K562 (cell line): ENCODE data around the gene HES6. TPM values are rescaled to one million over a fixed set of nuclear protein-coding genes. Genes with fewer than 3 reads are reported as not detected.

Source experiments
- ARID3A ChIP-seq: IDR thresholded peaks from 2 replicates; pipeline ENCODE4 v1.6.1; 2012; ENCODE audit warnings: low read depth, low read length, improper control_type of control experiment, borderline replicate concordance
- ARID4B ChIP-seq: sonication (generic); formaldehyde crosslinking; IDR thresholded peaks from 2 replicates; pipeline ENCODE4 v1.8.0; 2022; ENCODE audit warnings: mild to moderate bottlenecking, missing genetic modification reagents
- C11orf30 ChIP-seq: fragments of 450-650 bp; IDR thresholded peaks from 2 replicates; pipeline ENCODE4 v1.6.1; 2016; ENCODE audit warnings: low read depth, mild to moderate bottlenecking
- CSDE1 ChIP-seq, 2 experiments: fragments of 450-650 bp; IDR thresholded peaks; 2 replicates each; pipeline ENCODE4 v1.6.1; 2016; ENCODE audit warnings: mild to moderate bottlenecking in 1 of 2
- DACH1 ChIP-seq: fragments of 450-650 bp; IDR thresholded peaks from 2 replicates; pipeline ENCODE4 v1.6.1; 2018; ENCODE audit not compliant: partially characterized antibody
- KDM4B ChIP-seq, 2 experiments: fragments of 450-650 bp in 1 of 2; sonication (generic) in 1 of 2; IDR thresholded peaks; 2 replicates each; pipeline ENCODE4 v1.6.1; 2016 to 2017; ENCODE audit warnings: borderline replicate concordance in 2 of 2, antibody characterized with exemption in 1 of 2, low read depth in 1 of 2, mild to moderate bottlenecking in 1 of 2
- MYBL2 ChIP-seq, 2 experiments: fragments of 450-650 bp in 1 of 2; sonication (generic) in 1 of 2; formaldehyde crosslinking in 1 of 2; IDR thresholded peaks; 2 replicates each; pipeline versions ENCODE4 v1.6.1 to v1.8.1; 2017 to 2022; ENCODE audit warnings: borderline replicate concordance in 1 of 2, inconsistent platforms in 1 of 2, low read depth in 1 of 2, mild to moderate bottlenecking in 1 of 2, missing genetic modification reagents in 1 of 2, moderate library complexity in 1 of 2
- NFIC ChIP-seq: fragments of 450-650 bp; IDR thresholded peaks from 2 replicates; pipeline ENCODE4 v1.6.1; 2017; ENCODE audit warnings: mild to moderate bottlenecking, inconsistent platforms
- PTTG1 ChIP-seq: fragments of 450-650 bp; IDR thresholded peaks from 2 replicates; pipeline ENCODE4 v1.6.1; 2016; ENCODE audit warnings: low read depth, mild to moderate bottlenecking, missing genetic modification characterization, missing compliant biosample characterization
- SETDB1 ChIP-seq: IDR thresholded peaks from one replicate; pipeline ENCODE4 v1.6.1; 2012; ENCODE audit warnings: low read length, control low read depth, inconsistent platforms
- SIRT6 ChIP-seq: IDR thresholded peaks from one replicate; pipeline ENCODE4 v1.6.1; 2012; ENCODE audit warnings: low read depth, mild to moderate bottlenecking, control low read depth, inconsistent platforms, low read length, moderate library complexity
- SMARCE1 ChIP-seq: fragments of 450-650 bp; IDR thresholded peaks from 2 replicates; pipeline ENCODE4 v1.7.1; 2016; ENCODE audit warnings: mild to moderate bottlenecking
- SPI1 ChIP-seq: IDR thresholded peaks from 2 replicates; pipeline ENCODE4 v1.6.1; 2011; ENCODE audit warnings: low read depth, low read length, control low read depth, borderline replicate concordance
- SREBF2 ChIP-seq: sonication (generic); formaldehyde crosslinking; IDR thresholded peaks from 2 replicates; pipeline ENCODE4 v1.4.0; 2020; ENCODE audit warnings: mild to moderate bottlenecking, missing genetic modification reagents
- SUPT5H ChIP-seq: fragments of 450-650 bp; IDR thresholded peaks from 2 replicates; pipeline ENCODE4 v1.6.1; 2016
- TAF9B ChIP-seq: fragments of 450-650 bp; IDR thresholded peaks from 2 replicates; pipeline ENCODE4 v1.6.1; 2018; ENCODE audit warnings: mild to moderate bottlenecking; ENCODE audit not compliant: partially characterized antibody
- ZKSCAN8 ChIP-seq: fragments of 200-800 bp; sonication (Bioruptor generic); IDR thresholded peaks from 2 replicates; pipeline ENCODE4 v1.6.1; 2016; ENCODE audit warnings: missing genetic modification characterization, missing compliant biosample characterization
- polyA plus RNA-seq, 8 experiments: library from polyadenylated mRNA; depleted of rRNA in 4 of 8; stranded (reverse) in 5 of 8; unstranded in 3 of 8; fragments of >200 nt; fragmentation: Nextera tagmentation in 2 of 8; fragmentation: Illumina TruSeq in 1 of 8; extraction: Ambion mirVana in 2 of 8; extraction: Trizol in 1 of 8; gene quantifications; 2 replicates each; pipeline versions ENCODE4 v1.2.1 to v1.2.3, GENCODE V29; 2011 to 2014; ENCODE audit warnings: inconsistent platforms in 1 of 8, missing spikeins in 1 of 8
- total RNA-seq, 7 experiments: library from RNA; depleted of rRNA in 6 of 7; stranded (reverse); fragments of >200 nt in 6 of 7; fragmentation: Illumina TruSeq in 2 of 7; extraction: Trizol in 2 of 7; gene quantifications; 2 replicates each; pipeline versions ENCODE4 v1.2.1 to v1.2.3, GENCODE V29; 2011 to 2021; ENCODE audit warnings: low replicate concordance in 1 of 7
- TF ChIP-seq, protein P1 (sequence below): sonication (generic); formaldehyde crosslinking; IDR thresholded peaks from 2 replicates; pipeline ENCODE4 v1.8.1; 2023; ENCODE audit warnings: mild to moderate bottlenecking, missing genetic modification reagents
- TF ChIP-seq, protein P2 (sequence below): sonication (generic); formaldehyde crosslinking; IDR thresholded peaks from 2 replicates; pipeline ENCODE4 v1.8.0; 2022; ENCODE audit warnings: mild to moderate bottlenecking, low read depth, missing genetic modification reagents

The HES6 gene
- total and polyA plus RNA-seq, 9 of the 15 experiments (the other 6 are each of a cell fraction or from before 2014, with no cell fraction given), result 6.2 to 133 (median 29.2) TPM

GRCh38 chr2:238231251-238231793 is 8.5 kb downstream of the HES6 start (continued):
- TF ChIP-seq C11orf30 (no peak), SUPT5H (no peak), ARID4B (CRISPR knock-in tag) (peak; percentile 69), SIRT6 (no peak), MYBL2 (IDR thresholded peaks at IDR 0.05; ENCODE audit: low read depth) (no peak), MYBL2 (CRISPR knock-in tag; IDR thresholded peaks at IDR 0.05; ENCODE audit: borderline replicate concordance) (no peak), KDM4B (IDR thresholded peaks at IDR 0.05; ENCODE audit: borderline replicate concordance in 2 of 2, low read depth in 1 of 2) (no peak), CSDE1 (IDR thresholded peaks at IDR 0.05) (no peak), DACH1 (no peak), SPI1 (no peak), TAF9B (no peak), SMARCE1 (no peak), ARID3A (no peak), ZKSCAN8 (no peak), SREBF2 (CRISPR knock-in tag) (no peak), SETDB1 (no peak), PTTG1 (tag) (no peak), NFIC (0 out of 2 replicates have a peak, but pooled peaks have one; percentile 34)
- TF ChIP-seq, protein P1, sequence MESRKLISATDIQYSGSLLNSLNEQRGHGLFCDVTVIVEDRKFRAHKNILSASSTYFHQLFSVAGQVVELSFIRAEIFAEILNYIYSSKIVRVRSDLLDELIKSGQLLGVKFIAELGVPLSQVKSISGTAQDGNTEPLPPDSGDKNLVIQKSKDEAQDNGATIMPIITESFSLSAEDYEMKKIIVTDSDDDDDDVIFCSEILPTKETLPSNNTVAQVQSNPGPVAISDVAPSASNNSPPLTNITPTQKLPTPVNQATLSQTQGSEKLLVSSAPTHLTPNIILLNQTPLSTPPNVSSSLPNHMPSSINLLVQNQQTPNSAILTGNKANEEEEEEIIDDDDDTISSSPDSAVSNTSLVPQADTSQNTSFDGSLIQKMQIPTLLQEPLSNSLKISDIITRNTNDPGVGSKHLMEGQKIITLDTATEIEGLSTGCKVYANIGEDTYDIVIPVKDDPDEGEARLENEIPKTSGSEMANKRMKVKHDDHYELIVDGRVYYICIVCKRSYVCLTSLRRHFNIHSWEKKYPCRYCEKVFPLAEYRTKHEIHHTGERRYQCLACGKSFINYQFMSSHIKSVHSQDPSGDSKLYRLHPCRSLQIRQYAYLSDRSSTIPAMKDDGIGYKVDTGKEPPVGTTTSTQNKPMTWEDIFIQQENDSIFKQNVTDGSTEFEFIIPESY (CRISPR knock-in tag), result 0 out of 2 replicates have a peak, but pooled peaks have one; percentile 38
- TF ChIP-seq, protein P2, sequence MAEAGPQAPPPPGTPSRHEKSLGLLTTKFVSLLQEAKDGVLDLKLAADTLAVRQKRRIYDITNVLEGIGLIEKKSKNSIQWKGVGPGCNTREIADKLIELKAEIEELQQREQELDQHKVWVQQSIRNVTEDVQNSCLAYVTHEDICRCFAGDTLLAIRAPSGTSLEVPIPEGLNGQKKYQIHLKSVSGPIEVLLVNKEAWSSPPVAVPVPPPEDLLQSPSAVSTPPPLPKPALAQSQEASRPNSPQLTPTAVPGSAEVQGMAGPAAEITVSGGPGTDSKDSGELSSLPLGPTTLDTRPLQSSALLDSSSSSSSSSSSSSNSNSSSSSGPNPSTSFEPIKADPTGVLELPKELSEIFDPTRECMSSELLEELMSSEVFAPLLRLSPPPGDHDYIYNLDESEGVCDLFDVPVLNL (CRISPR knock-in tag), result no peak
